ENCODE measurements around the gene FBXO8. TPM values are rescaled to one million over a fixed set of nuclear protein-coding genes. Genes with fewer than 3 reads are reported as not detected.
A peak's percentile ranks its signal among the peaks of the same experiment; 100 is the strongest.

The FBXO8 gene
- total RNA-seq, 1 experiment from 2014 or later = 5.8 TPM

- Histone ChIP-seq H3K36me3 (ENCODE audit: control insufficient read depth, insufficient read depth, low read length) (no peaks in the 10 kb centered on the region; the same call in 1 of the 2 replicates), H3K4me3 (ENCODE audit: low read depth in 2 of 2, low read length in 2 of 2) (no peak overlapping the region), H3K4me1 (ENCODE audit: control insufficient read depth, insufficient read depth, low read length) (no peaks in the 10 kb centered on the region), H3K27ac (ENCODE audit: low read length) (no peak overlapping the region), H3K9me3 (ENCODE audit: control insufficient read depth, insufficient read depth, low read depth, low read length) (no peaks in the 10 kb centered on the region), H3K27me3 (ENCODE audit: control insufficient read depth, insufficient read depth, low read length) (no peaks in the 10 kb centered on the region)
- intact Hi-C loops (cut with micrococcal nuclease; ENCODE audit: unreplicated experiment) = loop anchor here (5.0 to 10.0 kb wide), 2 partner anchors 92 to 160 kb away; no protein-coding TSS in a partner anchor
- TF ChIP-seq CTCF (IDR thresholded peaks at IDR 0.05) (no peak), TCF7L2 (IDR thresholded peaks at IDR 0.05; ENCODE audit: low read depth, low read length) (no peak), POLR2AphosphoS5 (IDR thresholded peaks at IDR 0.05; ENCODE audit: low read depth, low read length) (no peak), REST (IDR thresholded peaks at IDR 0.05; ENCODE audit: insufficient read depth in 1 of 2, low read depth in 2 of 2, low read length in 1 of 2) (no peak), SIN3A (IDR thresholded peaks at IDR 0.05; ENCODE audit: borderline replicate concordance, insufficient read depth, low read depth, low read length) (no peak)
- ATAC-seq = no peak
- peak; percentile 4 for DNase-seq (ENCODE audit: low read depth, low spot score)
- ChIA-PET CTCF (no interaction called here), POLR2A (no interaction called here)
- in situ Hi-C loops (cut with HindIII; ENCODE audit: low pct_unique_long_range_greater_than_20kb, low sequenced_read_pairs) = no loop called here
- no TSS peak for BruUV-seq (replicated peaks)
Measured at GRCh38 chr4:174314770-174315169, 31.3 kb upstream of the FBXO8 start.

GRCh38 chr4:174314274-174314673 is 30.8 kb upstream of the FBXO8 start:
- no peaks in the 10 kb centered on the region; the same call in 1 of the 2 replicates for H3K36me3 ChIP-seq (ENCODE audit: control insufficient read depth, insufficient read depth, low read length)
- no peak overlapping the region for H3K27ac ChIP-seq (ENCODE audit: low read length)
- TF ChIP-seq CTCF (IDR thresholded peaks at IDR 0.05) = no peak
- TF ChIP-seq POLR2AphosphoS5 (IDR thresholded peaks at IDR 0.05; ENCODE audit: low read depth, low read length) = no peak
- no peak for TF ChIP-seq TCF7L2 (IDR thresholded peaks at IDR 0.05; ENCODE audit: low read depth, low read length)
- TF ChIP-seq REST (IDR thresholded peaks at IDR 0.05; ENCODE audit: insufficient read depth in 1 of 2, low read depth in 2 of 2, low read length in 1 of 2) = no peak
- TF ChIP-seq SIN3A (IDR thresholded peaks at IDR 0.05; ENCODE audit: borderline replicate concordance, insufficient read depth, low read depth, low read length) = no peak
- in situ Hi-C loops (cut with HindIII; ENCODE audit: low pct_unique_long_range_greater_than_20kb, low sequenced_read_pairs) (no loop called here), intact Hi-C loops (cut with micrococcal nuclease; ENCODE audit: unreplicated experiment) (loop anchor here (10.0 kb wide), 1 partner anchor 159 kb away; no protein-coding TSS in a partner anchor)
- DNase-seq (ENCODE audit: low read depth, low spot score) (no peak), ATAC-seq (no peak)
- no TSS peak for BruUV-seq (replicated peaks)
- no peak overlapping the region for H3K4me3 ChIP-seq (ENCODE audit: low read depth in 2 of 2, low read length in 2 of 2)
- POLR2A ChIA-PET = no interaction called here
- no peaks in the 10 kb centered on the region for H3K27me3 ChIP-seq (ENCODE audit: control insufficient read depth, insufficient read depth, low read length)
- H3K4me1 ChIP-seq (ENCODE audit: control insufficient read depth, insufficient read depth, low read length) = no peaks in the 10 kb centered on the region
- CTCF ChIA-PET = no interaction called here
- H3K9me3 ChIP-seq (ENCODE audit: control insufficient read depth, insufficient read depth, low read depth, low read length) = no peaks in the 10 kb centered on the region
